VCaP (cell line): ENCODE data around the gene SLC38A7.
"Not testable (repeated sequence)": the region's sequence is repeated elsewhere in the genome, so short reads cannot be mapped to it uniquely, and the experiment has no call there.

Experiments
- H3K27ac ChIP-seq: fragments of 450-650 bp; 2 replicates; pipeline ENCODE4 v1.5.1; 2017
- CTCF ChIP-seq: fragments of 450-650 bp; conservative IDR thresholded peaks from 2 replicates; pipeline ENCODE4 v1.5.1; 2017; ENCODE audit warnings: mild to moderate bottlenecking, moderate library complexity

The SLC38A7 gene

GRCh38 chr16:58640949-58641348 is 43.6 kb downstream of the SLC38A7 start:
- TF ChIP-seq CTCF = no peak
- no peak overlapping the region for H3K27ac ChIP-seq

DNA sequence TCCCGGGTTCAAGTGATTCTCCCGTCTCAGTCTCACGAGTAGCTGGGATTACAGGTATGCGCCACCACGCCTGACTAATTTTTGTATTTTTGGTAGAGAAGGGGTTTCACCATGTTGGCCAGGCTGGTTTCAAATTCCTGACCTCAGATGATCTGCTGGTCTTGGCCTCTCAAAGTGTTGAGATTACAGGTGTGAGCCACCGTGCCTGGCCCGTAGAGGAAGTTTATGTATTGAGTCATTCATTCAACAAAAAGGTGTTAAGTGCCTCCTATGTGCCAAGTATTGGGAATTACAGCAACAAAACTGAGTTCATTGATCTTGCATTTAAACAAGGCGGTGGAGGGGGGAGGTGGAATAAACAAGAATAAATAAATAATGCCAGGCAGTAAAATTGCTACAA is 44.7 kb downstream of the SLC38A7 start:
- no peak for TF ChIP-seq CTCF
- no peak overlapping the region for H3K27ac ChIP-seq

GRCh38 chr16:58639230-58639629 is 45.3 kb downstream of the SLC38A7 start:
- H3K27ac ChIP-seq = no peak overlapping the region
- no peak for TF ChIP-seq CTCF

GRCh38 chr16:58638148-58639036 is 46.2 kb downstream of the SLC38A7 start:
- TF ChIP-seq CTCF = no peak

GRCh38 chr16:58637021-58637420 is 47.5 kb downstream of the SLC38A7 start:
- H3K27ac ChIP-seq = not testable (repeated sequence)

More at GRCh38 chr16:58638148-58639036, 46.2 kb downstream of the SLC38A7 start:
- H3K27ac ChIP-seq = no peak overlapping the region

- no peak overlapping the region for H3K27ac ChIP-seq
- TF ChIP-seq CTCF = no peak
Observed at GRCh38 chr16:58636466-58636865, 48.1 kb downstream of the SLC38A7 start.

GRCh38 chr16:58635502-58635901 is 49.1 kb downstream of the SLC38A7 start:
- no peak overlapping the region for H3K27ac ChIP-seq
- TF ChIP-seq CTCF = no peak

DNA sequence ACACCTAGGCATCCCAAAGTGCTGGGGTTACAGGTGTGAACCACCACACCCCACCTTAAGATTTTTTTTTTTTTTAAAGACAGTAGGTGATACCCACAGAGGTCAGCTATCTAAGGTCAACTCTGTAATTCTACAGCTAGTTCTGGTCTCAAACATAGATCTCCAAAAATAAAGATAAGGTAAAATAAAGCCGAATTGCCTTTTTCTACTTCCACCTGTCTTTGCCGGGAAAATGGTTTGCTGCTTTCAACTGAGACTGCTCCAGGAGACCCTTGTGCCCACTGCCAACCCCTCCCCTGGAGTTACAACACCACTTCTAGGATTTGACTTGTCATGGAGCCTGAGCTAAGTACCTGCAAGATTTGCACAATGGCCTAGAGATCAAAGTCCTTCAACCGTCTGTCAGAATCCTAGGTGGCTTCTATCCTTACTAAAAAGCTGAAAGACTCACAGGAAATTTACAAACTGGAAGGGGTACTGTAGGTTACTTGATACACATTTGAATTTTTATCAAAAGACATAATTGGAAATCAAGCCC is 50.2 kb downstream of the SLC38A7 start:
- no peak for TF ChIP-seq CTCF
- H3K27ac ChIP-seq = no peak overlapping the region
